Activated naive CD8-positive, alpha-beta T cell (primary cell): Measurements from ENCODE around the gene SGCA.

Experiments used
- H3K27ac Mint-ChIP-seq: one replicate; pipeline ENCODE4 v1.8.0; 2021; ENCODE audit warnings: mixed read lengths
- H3K27me3 Mint-ChIP-seq: one replicate; pipeline ENCODE4 v1.8.0; 2021; ENCODE audit warnings: mixed read lengths
- H3K36me3 Mint-ChIP-seq: one replicate; pipeline ENCODE4 v1.8.0; 2021; ENCODE audit warnings: mixed read lengths
- H3K4me1 Mint-ChIP-seq: one replicate; pipeline ENCODE4 v1.8.0; 2021; ENCODE audit warnings: low read depth, mixed read lengths
- H3K4me3 Mint-ChIP-seq: one replicate; pipeline ENCODE4 v1.8.0; 2021; ENCODE audit warnings: mild to moderate bottlenecking, mixed read lengths
- H3K9me3 Mint-ChIP-seq: one replicate; pipeline ENCODE4 v1.8.0; 2021; ENCODE audit warnings: low read depth, mixed read lengths

SGCA gene

GRCh38 chr17:50130559-50131305 is 35.1 kb upstream of the SGCA start:
- Mint-ChIP-seq H3K36me3 (peaks cover 4% of the 10 kb centered on the region), H3K27ac (peak overlapping the region; percentile 61), H3K27me3 (peaks cover 4% of the 10 kb centered on the region), H3K4me1 (peaks cover 27% of the 10 kb centered on the region), H3K9me3 (no peaks in the 10 kb centered on the region), H3K4me3 (peak overlapping the region; percentile 79)

GRCh38 chr17:50132104-50132794 is 33.6 kb upstream of the SGCA start:
- Mint-ChIP-seq H3K36me3 (peaks cover 6% of the 10 kb centered on the region), H3K4me1 (peaks cover 27% of the 10 kb centered on the region), H3K9me3 (no peaks in the 10 kb centered on the region), H3K4me3 (no peak overlapping the region), H3K27me3 (peaks cover 4% of the 10 kb centered on the region), H3K27ac (peak overlapping the region; percentile 41)

GRCh38 chr17:50133028-50133768 is 32.6 kb upstream of the SGCA start:
- Mint-ChIP-seq H3K4me3 (no peak overlapping the region), H3K36me3 (peaks cover 6% of the 10 kb centered on the region), H3K4me1 (peaks cover 27% of the 10 kb centered on the region), H3K27me3 (peaks cover 4% of the 10 kb centered on the region), H3K9me3 (no peaks in the 10 kb centered on the region), H3K27ac (no peak overlapping the region)

DNA sequence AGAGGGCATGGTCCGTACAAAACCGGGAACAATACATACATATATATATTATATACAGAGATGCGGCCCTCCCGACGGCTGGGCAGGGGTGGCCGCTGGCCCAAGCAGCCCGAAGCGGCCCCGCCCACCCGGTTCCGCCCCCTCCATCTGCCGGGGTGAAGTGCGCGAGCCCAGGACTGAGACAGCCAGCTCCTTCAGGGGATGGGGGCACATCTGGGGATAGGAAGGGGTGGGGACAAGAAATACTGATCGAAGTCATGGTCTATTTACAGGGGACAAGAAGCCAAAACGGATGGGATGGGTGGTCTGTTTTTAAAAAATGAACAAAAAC is 32.1 kb upstream of the SGCA start:
- H3K9me3 Mint-ChIP-seq = no peaks in the 10 kb centered on the region
- H3K4me1 Mint-ChIP-seq = peaks cover 24% of the 10 kb centered on the region
- peaks cover 1% of the 10 kb centered on the region for H3K27me3 Mint-ChIP-seq
- no peak overlapping the region for H3K4me3 Mint-ChIP-seq
- peaks cover 9% of the 10 kb centered on the region for H3K36me3 Mint-ChIP-seq
- no peak overlapping the region for H3K27ac Mint-ChIP-seq

DNA sequence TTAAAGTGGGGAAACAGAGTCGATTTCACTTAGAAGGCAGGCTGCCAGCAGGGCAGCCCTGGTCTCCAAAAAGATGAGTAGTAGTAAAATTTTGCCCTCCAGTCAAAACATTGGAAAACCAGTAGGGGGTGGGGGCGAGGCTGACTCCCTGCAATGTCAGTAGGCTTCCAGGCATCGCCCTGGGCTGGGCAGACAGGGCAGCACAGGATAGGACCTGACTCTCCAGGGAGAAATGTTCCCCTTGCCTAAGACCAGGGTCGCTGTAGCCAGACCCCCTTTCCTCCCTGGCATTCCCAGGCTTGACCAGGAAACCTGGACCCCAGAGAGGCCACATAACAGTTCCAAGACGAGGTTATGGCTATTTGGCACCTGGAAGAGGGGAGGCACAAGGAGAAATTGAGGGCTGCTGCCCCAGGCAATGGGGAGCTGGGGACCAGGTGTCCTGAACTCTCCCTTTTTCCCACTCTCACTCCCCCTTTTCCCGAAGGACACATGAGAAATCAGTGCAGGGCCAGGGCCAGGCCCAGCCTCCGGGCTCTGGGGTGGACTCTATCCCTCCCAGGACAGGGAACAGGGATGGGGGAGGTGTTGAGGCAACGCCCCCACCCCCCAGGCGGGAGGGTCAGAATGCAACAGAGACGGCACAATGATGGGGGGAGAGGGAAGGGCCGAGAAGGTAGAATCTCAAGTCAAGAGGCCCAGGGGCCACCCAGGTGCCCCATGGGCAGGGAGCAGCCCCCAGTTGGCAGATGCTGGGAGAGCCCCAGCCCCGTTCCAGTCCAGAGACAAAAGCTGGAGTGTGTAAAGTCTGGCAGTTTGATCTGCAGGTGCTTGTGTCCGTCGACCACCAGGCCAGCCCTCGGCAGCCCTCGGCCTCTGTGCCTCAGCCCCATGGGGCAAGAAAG is 31.3 kb upstream of the SGCA start:
- peaks cover 9% of the 10 kb centered on the region for H3K36me3 Mint-ChIP-seq
- no peak overlapping the region for H3K27ac Mint-ChIP-seq
- no peaks in the 10 kb centered on the region for H3K9me3 Mint-ChIP-seq
- no peak overlapping the region for H3K4me3 Mint-ChIP-seq
- no peaks in the 10 kb centered on the region for H3K27me3 Mint-ChIP-seq
- peaks cover 23% of the 10 kb centered on the region for H3K4me1 Mint-ChIP-seq

- H3K9me3 Mint-ChIP-seq = no peaks in the 10 kb centered on the region
Observed at GRCh38 chr17:50135316-50136095, 30.3 kb upstream of the SGCA start.

DNA sequence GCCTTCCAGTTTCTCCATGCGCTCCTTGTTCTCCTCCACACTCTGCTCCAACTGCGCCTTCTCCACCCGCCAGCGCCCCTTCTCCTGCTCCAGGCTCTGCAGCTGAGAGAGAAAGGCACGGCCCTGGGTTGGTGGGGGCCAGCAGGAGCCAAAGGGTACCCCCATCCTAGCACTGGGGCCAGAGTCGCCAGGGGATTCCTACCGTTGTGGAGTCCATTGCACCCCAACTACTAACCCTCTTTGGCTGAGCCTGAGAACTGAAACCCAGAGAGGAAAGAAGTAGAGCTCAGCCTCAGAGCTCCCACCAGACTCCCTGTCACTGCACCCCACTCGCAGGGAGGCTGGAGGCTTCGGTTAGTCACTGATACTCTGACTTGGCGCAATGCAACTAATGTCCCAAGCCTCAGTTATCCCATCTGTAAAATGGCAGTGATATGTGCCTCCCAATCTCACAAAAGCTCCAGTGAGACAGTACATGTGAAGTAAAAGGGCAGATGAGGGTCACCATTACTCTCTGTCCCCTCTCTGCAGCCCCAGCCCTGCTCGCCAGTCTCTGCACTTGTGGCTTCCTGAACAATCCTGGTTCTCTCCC is 29.6 kb upstream of the SGCA start:
- H3K27me3 Mint-ChIP-seq = no peaks in the 10 kb centered on the region
- peaks cover 11% of the 10 kb centered on the region for H3K36me3 Mint-ChIP-seq
- H3K9me3 Mint-ChIP-seq = no peaks in the 10 kb centered on the region
- no peak overlapping the region for H3K4me3 Mint-ChIP-seq
- H3K27ac Mint-ChIP-seq = peak overlapping the region; percentile 61
- H3K4me1 Mint-ChIP-seq = peaks cover 33% of the 10 kb centered on the region

More at GRCh38 chr17:50135316-50136095, 30.3 kb upstream of the SGCA start:
- no peaks in the 10 kb centered on the region for H3K27me3 Mint-ChIP-seq
- no peak overlapping the region for H3K4me3 Mint-ChIP-seq
- H3K27ac Mint-ChIP-seq = no peak overlapping the region
- H3K36me3 Mint-ChIP-seq = peaks cover 11% of the 10 kb centered on the region
- peaks cover 33% of the 10 kb centered on the region for H3K4me1 Mint-ChIP-seq

- Mint-ChIP-seq H3K4me3 (no peak overlapping the region), H3K27me3 (no peaks in the 10 kb centered on the region), H3K36me3 (peaks cover 10% of the 10 kb centered on the region), H3K9me3 (no peaks in the 10 kb centered on the region), H3K27ac (no peak overlapping the region), H3K4me1 (peaks cover 34% of the 10 kb centered on the region)
Observed at GRCh38 chr17:50137042-50137441, 28.8 kb upstream of the SGCA start.

GRCh38 chr17:50139185-50139783 is 26.5 kb upstream of the SGCA start:
- peaks cover 49% of the 10 kb centered on the region for H3K4me1 Mint-ChIP-seq
- peaks cover 9% of the 10 kb centered on the region for H3K36me3 Mint-ChIP-seq
- peak overlapping the region; percentile 30 for H3K27ac Mint-ChIP-seq
- no peak overlapping the region for H3K4me3 Mint-ChIP-seq
- H3K9me3 Mint-ChIP-seq = no peaks in the 10 kb centered on the region
- H3K27me3 Mint-ChIP-seq = no peaks in the 10 kb centered on the region

- no peaks in the 10 kb centered on the region for H3K27me3 Mint-ChIP-seq
- no peaks in the 10 kb centered on the region for H3K9me3 Mint-ChIP-seq
- H3K27ac Mint-ChIP-seq = peak overlapping the region; percentile 70
- H3K36me3 Mint-ChIP-seq = peaks cover 9% of the 10 kb centered on the region
- peak overlapping the region; percentile 48 for H3K4me3 Mint-ChIP-seq
- H3K4me1 Mint-ChIP-seq = peaks cover 59% of the 10 kb centered on the region
Observed at GRCh38 chr17:50139950-50140885, 25.6 kb upstream of the SGCA start.

DNA sequence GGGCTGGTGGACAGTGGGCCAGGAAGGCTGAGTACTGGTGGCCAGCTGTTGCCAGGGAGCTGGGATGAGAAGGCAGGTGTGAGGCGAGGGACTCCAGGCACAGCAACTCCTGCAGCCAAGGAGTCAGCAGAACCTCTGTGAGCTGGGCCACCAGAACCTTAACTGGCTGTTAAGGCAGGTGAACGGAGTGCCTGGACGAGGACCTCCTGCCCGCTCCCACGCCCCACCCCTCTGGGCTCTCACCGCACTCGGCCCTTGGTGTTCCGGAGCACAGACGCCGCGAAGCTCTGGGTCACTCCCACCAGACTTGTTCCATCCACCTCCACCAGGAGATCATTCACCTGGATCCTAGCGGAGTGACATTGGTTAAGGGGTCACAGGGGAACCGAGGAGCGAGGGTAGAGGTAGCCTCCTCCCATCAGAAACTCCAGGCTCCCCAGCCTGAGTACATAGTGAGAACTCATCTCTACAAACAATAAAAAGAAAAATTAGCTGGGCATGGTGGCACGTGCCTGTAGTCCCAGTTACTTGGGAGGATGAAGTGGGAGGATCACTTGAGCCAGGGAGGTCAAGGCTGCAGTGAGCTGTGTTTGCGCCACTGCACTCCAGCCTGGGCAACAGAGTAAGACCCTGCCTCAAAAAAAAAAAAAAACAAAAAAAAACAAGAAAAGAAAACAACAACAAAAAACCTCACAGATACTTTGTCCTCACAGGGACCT is 24.6 kb upstream of the SGCA start:
- peaks cover 7% of the 10 kb centered on the region for H3K36me3 Mint-ChIP-seq
- no peaks in the 10 kb centered on the region for H3K27me3 Mint-ChIP-seq
- peak overlapping the region; percentile 63 for H3K4me3 Mint-ChIP-seq
- H3K27ac Mint-ChIP-seq = peak overlapping the region; percentile 70
- H3K4me1 Mint-ChIP-seq = peaks cover 65% of the 10 kb centered on the region
- no peaks in the 10 kb centered on the region for H3K9me3 Mint-ChIP-seq

- H3K27ac Mint-ChIP-seq = peak overlapping the region; percentile 59
- peak overlapping the region; percentile 63 for H3K4me3 Mint-ChIP-seq
- no peaks in the 10 kb centered on the region for H3K27me3 Mint-ChIP-seq
- H3K9me3 Mint-ChIP-seq = no peaks in the 10 kb centered on the region
- H3K4me1 Mint-ChIP-seq = peaks cover 69% of the 10 kb centered on the region
- peaks cover 7% of the 10 kb centered on the region for H3K36me3 Mint-ChIP-seq
Observed at GRCh38 chr17:50141745-50142110, 24.1 kb upstream of the SGCA start.
